GM20000 (cell line): Measurements from ENCODE around the gene CLEC4C.

Experiments used
- DNase-seq: peaks from one replicate; pipeline ENCODE4 v3.0.0; 2012; ENCODE audit warnings: low spot score
- CTCF ChIP-seq: IDR thresholded peaks from 2 replicates; pipeline ENCODE4 v1.5.1; 2012; ENCODE audit warnings: mild to moderate bottlenecking, control low read depth; ENCODE audit errors: extremely low read depth, missing control alignments

Gene CLEC4C

DNA sequence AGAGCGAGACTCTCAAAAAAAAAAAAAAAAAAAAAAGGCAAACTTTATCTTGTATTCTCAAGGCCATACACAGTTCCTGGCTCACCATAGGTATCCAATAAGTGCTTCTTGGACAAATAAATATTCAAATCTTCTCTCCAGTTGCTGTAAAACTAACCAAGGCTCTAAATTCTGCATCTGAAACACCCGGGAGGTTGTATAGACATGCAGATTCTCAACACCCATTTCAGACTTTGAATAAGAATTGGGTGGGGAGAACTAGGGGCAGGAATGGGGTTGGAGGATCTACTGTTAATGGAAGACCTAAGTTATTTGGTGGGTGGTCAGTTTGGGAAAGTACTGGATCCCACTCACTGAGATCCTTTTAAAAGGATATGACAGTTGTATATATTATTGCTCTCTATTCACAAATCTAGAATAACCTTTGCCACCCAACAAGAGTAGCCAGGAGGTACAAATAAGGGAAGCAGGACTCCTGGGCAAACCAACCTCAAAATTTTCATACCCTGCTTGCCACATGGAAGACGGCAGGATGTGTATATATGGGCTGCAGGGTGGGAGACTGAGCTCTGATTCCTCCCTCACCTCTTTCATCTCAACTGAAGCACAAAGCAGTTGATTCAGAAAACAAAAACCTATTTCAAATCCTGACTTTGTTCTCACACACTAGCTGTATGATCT, 52.5 kb downstream of the CLEC4C start:
- no peak for TF ChIP-seq CTCF
- no peak for DNase-seq

DNA sequence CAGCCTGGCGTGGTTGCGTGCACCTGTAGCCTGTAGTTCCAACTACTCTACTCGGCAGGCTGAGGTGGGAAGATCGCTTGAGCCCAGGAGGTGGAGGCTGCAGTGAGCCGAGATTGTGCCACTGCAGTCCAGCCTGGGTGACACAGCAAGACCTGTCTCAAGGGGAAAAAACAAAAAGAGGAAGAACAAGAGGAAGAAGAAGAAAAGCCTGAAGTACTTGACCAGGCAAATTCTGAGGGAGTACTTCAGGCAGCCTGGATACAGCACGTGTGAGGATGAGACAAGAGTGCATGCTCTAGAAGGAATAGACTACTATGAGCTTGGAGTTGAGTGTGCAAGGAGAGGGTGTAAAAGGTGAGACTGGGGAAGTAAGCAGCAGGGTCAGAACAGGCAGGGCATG, 53.4 kb downstream of the CLEC4C start:
- TF ChIP-seq CTCF = no peak
- no peak for DNase-seq

- DNase-seq = no peak
- TF ChIP-seq CTCF = no peak
Observed at GRCh38 chr12:7681535-7681934, 65.6 kb downstream of the CLEC4C start.
